Left hindlimb (tissue), 1 donor: ENCODE measurements around the gene ZFHX3.

Experiments
- DNase-seq: peaks from one replicate; pipeline ENCODE4 v3.0.0-alpha.2; 2018

Gene ZFHX3

DNA sequence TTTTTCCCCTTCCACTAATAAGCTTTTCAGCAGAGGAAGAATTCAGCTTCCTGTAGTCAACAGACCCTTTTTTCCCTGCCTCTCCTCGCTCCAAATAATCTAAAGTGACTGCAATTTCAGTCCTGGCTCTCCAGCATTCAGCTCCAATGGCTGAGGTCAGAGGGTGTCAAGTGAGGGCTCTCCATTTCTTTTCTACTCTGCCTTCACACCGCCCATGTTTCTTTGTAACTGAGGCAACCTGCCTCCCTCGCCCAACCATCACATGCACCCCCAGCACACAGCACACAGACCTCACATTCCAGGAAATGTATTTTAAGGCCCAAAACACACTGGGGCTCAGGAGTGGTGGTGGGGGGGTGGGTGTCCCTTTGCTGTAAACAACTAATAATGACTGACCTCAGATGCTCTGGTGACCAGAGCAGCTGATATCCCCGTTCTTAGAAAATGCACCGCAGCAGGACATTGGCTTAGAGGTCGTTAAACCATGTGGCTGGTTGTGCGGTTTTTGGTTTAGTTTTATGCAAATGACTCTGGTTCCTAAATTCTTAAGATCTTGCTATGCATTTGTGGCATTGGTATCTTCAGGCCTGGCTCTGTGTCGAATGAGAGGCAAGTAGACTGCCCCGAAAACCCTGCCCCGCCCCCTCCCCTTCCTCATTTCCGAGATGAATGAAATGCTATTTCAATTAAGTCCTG is 203.6 kb downstream of the ZFHX3 start:
- no peak for DNase-seq

GRCh38 chr16:72841506-72841905 is 206.4 kb downstream of the ZFHX3 start:
- DNase-seq: no peak

DNA sequence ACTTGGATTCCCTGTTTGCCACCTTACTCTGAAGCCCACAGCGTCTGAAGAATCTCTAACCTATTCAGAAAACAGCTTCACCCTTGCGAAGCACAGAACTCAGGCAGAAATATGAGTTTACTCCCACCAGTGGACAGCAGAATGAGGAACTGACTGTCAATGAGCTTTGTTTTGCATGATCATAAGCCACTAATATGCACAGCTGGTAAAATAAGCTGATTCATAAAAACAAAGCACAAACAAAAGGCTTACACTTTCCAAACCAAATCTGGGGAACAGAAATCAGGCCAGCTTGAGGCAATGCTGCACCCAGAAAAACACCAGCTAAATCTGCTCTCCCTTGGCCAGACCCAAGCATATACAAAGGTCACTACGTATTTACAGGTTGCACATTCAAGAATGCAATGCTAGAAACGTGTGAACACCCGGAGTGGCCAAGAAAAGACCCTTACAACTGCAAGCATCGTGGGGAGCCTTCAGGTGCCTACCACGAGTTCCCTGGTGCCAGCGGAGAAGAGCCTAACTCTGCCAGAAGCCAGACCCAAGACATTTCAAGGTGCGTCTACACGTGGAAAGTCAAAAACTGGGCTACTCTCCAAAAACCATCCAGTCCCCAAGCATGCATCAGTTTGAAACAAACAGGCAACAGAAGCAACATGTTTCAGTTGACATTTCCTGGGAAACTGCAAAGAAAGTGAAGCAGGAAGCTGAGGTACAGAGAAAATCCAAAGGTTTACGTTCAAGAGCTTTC is 207.1 kb downstream of the ZFHX3 start:
- no peak for DNase-seq

DNA sequence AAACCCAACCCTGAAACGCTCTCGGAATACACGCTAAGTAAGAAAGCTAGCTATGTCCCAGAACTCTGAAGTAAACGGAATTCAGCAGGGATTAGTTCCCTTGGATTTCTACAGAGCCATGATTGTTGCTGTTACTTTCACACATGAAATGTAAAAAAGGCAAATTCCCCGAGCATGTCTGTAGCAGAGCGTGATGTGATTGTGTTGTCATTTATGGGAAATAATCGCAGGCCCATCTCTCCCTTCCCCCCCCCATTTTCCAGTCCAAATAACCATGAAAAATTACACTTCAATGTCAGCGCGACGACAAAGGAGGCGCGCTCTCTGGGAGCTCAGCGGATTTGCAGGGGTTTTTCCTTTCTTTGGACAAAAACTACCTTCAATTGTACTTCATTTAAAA is 209.0 kb downstream of the ZFHX3 start:
- no peak for DNase-seq

DNA sequence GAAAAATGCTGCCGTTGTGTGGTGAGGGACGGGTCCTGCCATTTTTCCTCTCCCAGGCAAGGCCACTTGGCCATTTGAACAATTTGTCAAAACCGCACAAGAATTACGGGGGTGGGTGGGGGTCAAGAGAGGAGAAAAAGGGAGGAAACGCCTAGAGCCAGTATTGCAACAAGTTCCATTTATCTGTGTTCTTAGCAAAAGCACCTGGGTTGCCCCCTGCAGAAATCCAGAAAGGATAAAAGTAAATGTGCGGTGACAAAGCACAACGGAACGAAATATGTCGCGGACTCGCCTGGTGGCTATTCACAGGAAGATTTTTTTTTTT is 209.4 kb downstream of the ZFHX3 start:
- no peak for DNase-seq

DNA sequence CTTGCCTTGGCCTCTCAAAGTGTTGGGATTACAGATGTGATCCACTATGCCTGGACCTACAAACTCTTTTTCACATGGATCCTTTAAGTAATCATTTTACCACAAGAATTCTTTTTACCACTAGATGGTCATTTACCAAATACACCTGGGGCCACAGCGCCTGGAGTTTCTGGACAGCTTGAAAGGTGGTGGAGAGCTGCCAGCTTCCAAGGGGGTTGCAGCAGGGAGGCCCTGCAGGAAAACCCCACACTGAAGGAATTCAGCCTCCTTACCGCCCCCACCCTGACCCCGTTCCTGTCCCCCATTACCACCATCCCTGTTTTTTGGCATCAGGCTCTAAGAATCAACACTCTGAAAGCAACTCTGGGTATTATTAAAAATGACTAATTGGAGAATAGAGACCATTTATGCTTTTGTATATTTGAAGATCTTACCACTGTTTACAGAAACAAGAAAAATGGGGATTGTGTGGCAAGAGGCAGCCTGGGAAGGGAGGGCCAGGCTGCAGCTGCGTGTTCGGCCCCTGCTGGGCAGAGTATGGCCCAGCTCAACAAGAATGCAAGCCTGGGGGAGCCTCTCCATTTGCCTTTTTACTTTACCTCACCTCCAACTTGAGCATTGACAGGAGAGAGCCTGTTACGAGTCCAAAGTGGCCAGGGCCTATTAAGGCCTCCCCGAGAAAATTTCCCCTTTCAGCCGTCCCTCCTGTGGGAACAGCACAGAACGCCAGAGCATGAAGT is 209.9 kb downstream of the ZFHX3 start:
- DNase-seq: no peak

DNA sequence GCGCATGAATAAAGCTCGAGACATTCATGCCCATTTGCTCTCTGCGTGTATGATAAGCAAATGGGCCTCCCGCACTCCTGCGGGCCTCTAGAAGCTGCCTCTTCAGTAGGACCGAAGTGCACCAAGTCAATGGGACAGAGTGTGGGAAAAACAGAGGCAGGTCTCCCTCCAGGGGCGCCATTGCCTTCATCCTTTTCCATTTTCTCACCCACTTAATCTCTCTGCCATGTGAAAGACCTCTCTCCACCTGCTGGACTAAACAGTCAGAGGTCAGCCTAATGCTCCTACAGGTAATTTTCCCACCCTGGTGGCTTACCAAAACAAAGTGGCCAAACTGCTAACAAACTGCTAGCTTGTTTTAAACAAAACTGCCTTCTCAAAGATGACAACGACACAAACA is 210.9 kb downstream of the ZFHX3 start:
- DNase-seq: no peak

DNA sequence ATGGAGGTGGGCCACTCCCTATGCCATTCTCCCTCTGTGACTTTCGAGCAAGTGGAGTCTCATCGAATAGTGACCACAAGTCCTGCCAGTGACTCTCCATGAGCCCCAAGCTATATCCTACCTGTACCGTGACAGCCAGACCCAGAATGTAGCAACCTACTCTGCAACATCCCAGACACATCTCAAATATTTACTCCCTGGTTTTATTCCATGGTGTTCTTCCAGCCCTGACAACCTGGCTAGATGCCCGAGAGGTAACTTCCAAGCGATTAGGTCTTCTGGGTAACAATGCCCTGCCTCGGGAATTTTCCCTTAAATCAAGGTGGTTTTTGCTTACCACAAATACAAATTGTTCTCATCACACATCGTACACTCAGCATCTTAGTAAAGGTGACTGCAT is 211.7 kb downstream of the ZFHX3 start:
- no peak for DNase-seq

- no peak for DNase-seq
Observed at GRCh38 chr16:72835086-72835485, 212.8 kb downstream of the ZFHX3 start.

DNA sequence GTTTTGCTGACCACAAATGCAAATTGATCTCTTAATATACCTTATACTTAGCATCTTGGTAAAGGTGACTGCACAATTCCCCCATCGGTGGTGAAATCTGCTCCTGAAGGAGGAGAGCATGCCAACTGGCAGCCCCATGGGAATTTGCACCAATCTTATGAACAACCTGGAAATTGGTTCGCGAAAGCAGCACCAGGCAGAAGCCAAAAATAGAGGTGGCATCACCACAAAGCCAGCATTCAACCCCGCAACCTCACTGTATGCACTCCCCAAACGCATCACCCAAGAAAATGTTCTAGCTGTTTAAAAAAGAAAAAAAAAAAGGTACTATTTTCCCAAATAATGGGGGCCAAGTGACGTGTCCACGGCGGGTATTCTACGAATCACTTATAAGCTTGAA is 213.4 kb downstream of the ZFHX3 start:
- DNase-seq: no peak

GRCh38 chr16:72833969-72834368 is 214.0 kb downstream of the ZFHX3 start:
- no peak for DNase-seq

DNA sequence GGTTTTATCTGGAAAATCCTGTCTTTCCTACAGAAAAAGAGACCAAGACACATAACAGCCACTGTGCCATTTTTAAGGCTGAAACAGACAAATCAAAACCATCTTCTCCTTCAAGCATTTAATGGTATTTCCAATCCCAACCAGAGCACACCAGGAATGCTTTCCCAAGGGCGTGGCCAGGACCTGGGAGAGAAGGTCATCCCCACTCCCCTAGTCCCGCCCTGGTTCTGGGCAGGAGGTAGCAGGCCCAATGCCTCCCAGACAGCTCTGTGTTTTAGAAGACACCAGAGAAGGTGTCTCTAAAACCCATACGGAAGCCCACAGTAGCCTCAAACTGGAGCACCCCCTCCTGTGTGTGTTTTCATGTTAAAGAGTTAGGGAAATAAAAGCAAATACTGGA is 214.4 kb downstream of the ZFHX3 start:
- no peak for DNase-seq

DNA sequence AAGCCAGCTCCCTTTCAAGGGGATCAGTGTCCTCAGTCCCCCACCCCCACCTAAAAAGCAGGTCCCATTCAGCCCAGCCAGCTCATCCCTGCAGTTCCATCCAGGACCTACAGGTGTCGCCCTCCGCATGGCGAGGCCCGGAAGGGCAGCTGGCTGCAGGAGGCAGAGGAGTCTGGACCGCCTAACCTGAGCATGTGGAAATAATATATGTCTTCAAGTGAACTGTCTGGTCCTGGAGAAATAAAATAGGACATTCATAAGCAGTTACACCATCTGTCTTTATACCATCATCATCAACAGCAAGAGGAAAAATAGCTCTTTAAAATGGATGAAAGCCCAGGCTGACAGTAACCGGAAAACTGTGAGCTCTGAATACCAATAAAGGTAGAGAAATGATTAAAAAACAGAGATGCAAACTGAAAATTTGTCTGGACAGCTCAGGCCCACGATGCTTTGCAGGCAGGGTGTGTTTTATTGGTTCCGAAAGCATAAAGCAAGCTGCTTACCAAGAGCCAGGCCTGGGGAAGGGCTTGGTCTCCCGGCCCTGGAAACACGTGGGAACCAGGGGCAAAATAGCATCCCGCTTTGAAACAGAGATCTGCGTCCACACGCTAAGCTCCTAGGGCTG is 215.2 kb downstream of the ZFHX3 start:
- peak; percentile 88 for DNase-seq

DNA sequence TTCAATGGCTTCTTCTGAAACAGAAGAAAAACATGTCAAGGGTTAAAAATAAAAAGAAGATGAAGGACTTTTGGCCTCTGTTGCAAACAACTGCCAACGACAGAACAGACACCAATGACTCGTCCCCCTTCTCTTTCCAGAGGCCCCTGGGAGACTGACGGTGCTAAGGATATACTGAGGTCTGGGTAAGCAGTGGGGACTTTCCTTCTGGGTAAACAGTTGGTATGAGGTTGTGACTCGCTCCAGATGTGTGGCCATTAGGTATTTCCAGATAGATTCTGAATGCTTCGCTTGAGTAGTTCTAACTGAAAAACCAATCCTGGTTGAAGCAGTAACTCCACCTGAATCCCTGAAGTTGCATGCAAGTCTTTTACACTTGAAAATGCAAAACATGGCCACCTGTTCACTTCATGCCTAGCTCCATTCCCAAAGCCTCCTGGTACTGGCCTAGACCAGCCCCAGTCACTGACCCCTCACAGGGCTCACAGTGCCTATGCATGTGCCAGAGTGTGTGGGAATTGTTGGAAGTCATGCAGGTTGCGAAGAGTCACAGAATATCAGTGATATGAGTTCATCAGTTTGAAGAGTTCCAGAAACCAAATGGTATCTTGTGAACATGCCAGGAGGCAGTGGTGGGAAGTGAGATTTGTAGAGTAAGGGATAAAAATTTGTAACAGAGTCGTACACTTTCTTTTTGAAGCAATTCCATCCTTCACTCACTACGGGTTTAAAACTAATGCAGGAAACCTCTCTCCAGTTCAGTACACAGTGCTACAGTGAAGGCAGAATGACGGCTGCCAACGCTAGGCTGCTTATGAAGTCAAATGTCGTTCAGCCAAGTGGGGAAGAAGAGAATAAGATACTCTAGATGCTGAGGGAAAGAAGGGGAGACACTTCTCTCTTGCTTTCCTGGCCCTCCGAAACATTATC is 217.8 kb downstream of the ZFHX3 start:
- no peak for DNase-seq

DNA sequence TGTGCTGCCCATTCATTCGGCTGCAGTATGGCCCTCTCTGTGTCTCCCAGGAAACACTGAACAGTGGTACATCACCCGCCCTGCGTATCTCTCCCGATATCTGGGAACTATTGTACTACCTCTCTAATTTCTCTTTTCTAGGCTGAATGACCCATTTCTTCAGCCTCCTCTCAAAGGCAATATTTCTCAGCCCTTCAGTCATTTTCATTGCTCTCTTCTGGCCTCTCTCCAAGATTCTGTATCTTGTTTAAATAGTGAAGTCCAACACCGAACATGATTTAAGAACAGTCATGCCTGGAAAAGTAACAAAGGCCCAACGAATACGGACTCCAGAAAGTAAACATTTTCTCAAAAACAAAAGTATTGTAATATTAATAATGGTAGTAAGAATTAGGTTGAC is 220.1 kb downstream of the ZFHX3 start:
- DNase-seq: no peak

DNA sequence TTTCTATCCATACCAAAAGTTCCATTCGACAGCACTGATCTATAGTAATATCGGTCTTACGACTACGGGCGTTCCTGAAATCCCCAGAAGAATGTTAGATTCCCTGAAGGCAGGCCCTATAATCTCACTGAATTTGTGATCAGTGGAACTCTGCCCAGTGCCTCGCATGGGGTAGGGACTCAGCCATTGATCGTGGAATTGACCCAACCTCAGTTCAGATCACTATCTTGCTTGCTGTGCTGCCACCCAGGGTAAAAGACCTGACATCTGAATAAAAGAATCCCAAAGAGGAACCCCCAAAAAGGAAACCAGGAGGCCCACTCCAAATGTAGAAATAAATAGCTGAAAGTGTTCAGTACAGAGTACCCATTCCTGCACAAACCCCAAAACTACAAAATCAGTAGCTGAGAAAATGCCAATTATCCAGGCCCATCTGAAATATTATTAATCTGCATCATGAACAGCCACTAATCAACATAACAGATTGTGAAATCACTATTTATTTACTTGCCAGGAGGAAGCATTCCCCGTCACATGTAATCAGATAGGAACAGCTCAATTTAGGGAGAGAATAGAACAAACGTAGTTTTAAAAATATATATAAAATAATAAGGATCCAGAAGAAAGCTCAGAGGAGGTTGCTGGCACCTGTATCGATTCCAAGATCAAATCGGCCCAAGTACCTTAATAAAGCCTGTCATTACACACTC is 221.9 kb downstream of the ZFHX3 start:
- no peak for DNase-seq

- no peak for DNase-seq
Observed at GRCh38 chr16:72824761-72825160, 223.2 kb downstream of the ZFHX3 start.

- no peak for DNase-seq
Observed at GRCh38 chr16:72824027-72824426, 223.9 kb downstream of the ZFHX3 start.

- DNase-seq: no peak
Observed at GRCh38 chr16:72821185-72821950, 226.6 kb downstream of the ZFHX3 start.

DNA sequence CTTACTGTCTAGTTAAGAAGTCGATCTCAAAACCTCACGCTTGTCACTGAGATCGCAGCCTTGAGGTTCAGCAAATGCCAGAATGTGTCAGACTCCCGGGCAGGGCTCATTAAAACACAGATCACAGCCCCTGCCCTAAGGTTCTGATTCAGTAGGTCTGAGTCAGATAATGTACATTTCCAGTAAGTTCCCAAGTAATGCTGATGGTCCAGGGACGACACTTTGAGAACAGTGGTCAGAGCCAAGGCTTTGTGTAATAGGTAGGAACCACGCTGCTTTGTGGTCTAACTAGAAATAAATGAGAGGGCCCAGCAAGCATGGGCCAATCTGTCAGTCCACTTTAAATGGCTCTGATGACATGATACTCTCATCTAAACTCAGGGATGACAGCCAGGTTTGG is 228.6 kb downstream of the ZFHX3 start:
- no peak for DNase-seq

DNA sequence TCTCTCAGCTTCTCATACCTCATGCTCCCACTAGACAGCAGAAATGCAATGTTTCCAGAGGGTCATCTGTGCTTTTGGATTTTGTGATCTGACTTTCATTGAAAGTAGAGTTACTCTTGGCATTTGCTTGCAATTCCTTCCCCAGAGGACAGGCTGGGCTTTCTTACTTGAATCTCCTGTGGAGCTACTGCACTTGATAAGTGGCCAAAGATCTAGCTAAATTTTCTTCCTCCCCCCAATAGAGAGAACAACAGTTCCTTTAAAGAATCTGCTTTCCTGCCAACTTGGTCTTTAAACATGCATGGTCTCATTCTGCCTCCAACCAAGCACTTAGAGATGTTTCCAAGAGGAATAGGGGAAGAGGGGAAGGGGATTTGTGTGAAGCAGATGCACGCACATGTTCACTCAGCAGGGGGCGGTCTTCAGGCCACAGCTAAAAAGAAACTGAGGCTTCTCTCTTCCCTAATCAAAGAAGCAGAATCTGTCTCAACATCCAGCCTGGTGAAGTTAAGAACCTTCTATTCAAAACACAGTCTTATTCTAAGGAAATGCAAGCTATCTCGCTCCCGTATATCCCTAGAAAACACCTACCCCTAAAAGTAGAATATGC is 229.6 kb downstream of the ZFHX3 start:
- DNase-seq: no peak
